Naive thymus-derived CD8-positive, alpha-beta T cell (primary cell): Measurements from ENCODE around the gene SLK. TPM values are rescaled to one million over a fixed set of nuclear protein-coding genes. Genes with fewer than 3 reads are reported as not detected.

Experiments used
- ATAC-seq, 2 donors: fragments of 150-1000 bp; cut with Tn5 transposase in 1 of 2; sonication (Bioruptor Pico), chemical (Tn5 transposase) in 1 of 2; 1 replicate in 1 of 2; 2 replicates in 1 of 2; pipeline ENCODE4 v1.10.0; 2021; ENCODE audit warnings: mild to moderate bottlenecking in 2 of 2, moderate library complexity in 2 of 2
- POLR2A ChIA-PET: fragments of 350-600 bp; sonication (Branson Sonifier 250); formaldehyde crosslinking; loops from one replicate; lab custom pipeline; 2021; ENCODE audit warnings: antibody characterized with exemption; lab: Charles Lee
- DNase-seq, 10 donors: peaks; one replicate each; pipeline versions ENCODE4 v3.0.0 to v3.0.0-alpha.2; 2020 to 2022
- H3K27ac Mint-ChIP-seq, 10 donors: one replicate each; pipeline ENCODE4 v1.8.0; 2020 to 2022; ENCODE audit warnings: mild to moderate bottlenecking in 10 of 10, mixed read lengths in 10 of 10, moderate library complexity in 4 of 10, inconsistent platforms in 1 of 10
- H3K27me3 Mint-ChIP-seq, 5 donors: one replicate each; pipeline ENCODE4 v1.8.0; 2021 to 2022; ENCODE audit warnings: mixed read lengths in 5 of 5
- H3K36me3 Mint-ChIP-seq, 3 donors: one replicate each; pipeline ENCODE4 v1.8.0; 2020 to 2022; ENCODE audit warnings: mixed read lengths in 3 of 3, mild to moderate bottlenecking in 2 of 3, inconsistent platforms in 1 of 3
- H3K4me1 Mint-ChIP-seq, 4 donors: one replicate each; pipeline ENCODE4 v1.8.0; 2021 to 2022; ENCODE audit warnings: mixed read lengths in 4 of 4
- H3K4me3 Mint-ChIP-seq, 10 donors: one replicate each; pipeline ENCODE4 v1.8.0; 2020 to 2022; ENCODE audit warnings: mild to moderate bottlenecking in 10 of 10, mixed read lengths in 10 of 10, moderate library complexity in 6 of 10, inconsistent platforms in 1 of 10
- H3K9me3 Mint-ChIP-seq, 9 donors: one replicate each; pipeline ENCODE4 v1.8.0; 2020 to 2022; ENCODE audit warnings: mixed read lengths in 9 of 9, mild to moderate bottlenecking in 3 of 9, inconsistent platforms in 1 of 9, moderate library complexity in 1 of 9
- polyA plus RNA-seq, 3 donors: library from polyadenylated mRNA; unstranded; fragments of 300-500 nt; fragmentation: Illumina TruSeq; gene quantifications; one replicate each; pipeline ENCODE4 v1.2.3, GENCODE V29; 2021
- total RNA-seq, 8 experiments: library from RNA in 2 of 8; stranded (reverse) in 2 of 8; gene quantifications; one replicate each; pipeline ENCODE4 v1.2.3 and lab custom pipeline; 2021 to 2026

Gene SLK
- total and polyA plus RNA-seq, 5 experiments from 2014 or later, result 5.0 to 36.6 (median 12.7) TPM

GRCh38 chr10:103929381-103929921 is 37.5 kb upstream of the SLK start:
- H3K36me3 Mint-ChIP-seq, result no peaks in the 10 kb centered on the region
- H3K9me3 Mint-ChIP-seq, result no peaks in the 10 kb centered on the region
- H3K27ac Mint-ChIP-seq, result no peak overlapping the region
- no peak for DNase-seq
- H3K4me3 Mint-ChIP-seq, result no peak overlapping the region
- POLR2A ChIA-PET, result no interaction called here
- no peaks in the 10 kb centered on the region for H3K27me3 Mint-ChIP-seq
- H3K4me1 Mint-ChIP-seq, result peaks cover 2 to 6% (median 4%) of the 10 kb centered on the region in 4 donors
- no peak for ATAC-seq

- Mint-ChIP-seq H3K36me3 (no peaks in the 10 kb centered on the region), H3K27ac (no peak overlapping the region), H3K4me1 (peaks cover 2 to 6% (median 4%) of the 10 kb centered on the region in 4 donors), H3K9me3 (no peaks in the 10 kb centered on the region), H3K27me3 (no peaks in the 10 kb centered on the region), H3K4me3 (no peak overlapping the region)
- ATAC-seq, result no peak
- POLR2A ChIA-PET, result interaction anchor here (0.6 kb wide), 1 partner anchor 184 kb away, joined by 4 read pairs; no protein-coding TSS in a partner anchor
- no peak for DNase-seq
These were observed 36.5 kb upstream of the SLK start for GRCh38 chr10:103930449-103930848.

- H3K4me1 Mint-ChIP-seq, result peaks cover 2 to 6% (median 4%) of the 10 kb centered on the region in 4 donors
- ATAC-seq, result no peak
- no peaks in the 10 kb centered on the region for H3K36me3 Mint-ChIP-seq
- H3K27me3 Mint-ChIP-seq, result no peaks in the 10 kb centered on the region
- H3K9me3 Mint-ChIP-seq, result no peaks in the 10 kb centered on the region
- H3K27ac Mint-ChIP-seq, result peak overlapping the region in 1 of 10 donors; percentile 13
- POLR2A ChIA-PET, result interaction anchor here (0.6 kb wide), 1 partner anchor 183 kb away, joined by 4 read pairs; no protein-coding TSS in a partner anchor
- no peak overlapping the region for H3K4me3 Mint-ChIP-seq
- no peak for DNase-seq
These were observed 36.1 kb upstream of the SLK start for GRCh38 chr10:103930881-103931280.

- Mint-ChIP-seq H3K9me3 (no peaks in the 10 kb centered on the region), H3K36me3 (no peaks in the 10 kb centered on the region), H3K4me3 (no peak overlapping the region), H3K27me3 (no peaks in the 10 kb centered on the region), H3K27ac (no peak overlapping the region), H3K4me1 (peaks cover 2 to 6% (median 4%) of the 10 kb centered on the region in 4 donors)
- POLR2A ChIA-PET, result interaction anchor here (0.7 kb wide), 1 partner anchor 12 kb away, joined by 4 read pairs; no protein-coding TSS in a partner anchor
- ATAC-seq, result no peak
- DNase-seq, result no peak
These were observed 35.3 kb upstream of the SLK start for GRCh38 chr10:103931603-103932002.

- Mint-ChIP-seq H3K36me3 (no peaks in the 10 kb centered on the region), H3K4me3 (no peak overlapping the region), H3K4me1 (peaks cover 2 to 6% (median 4%) of the 10 kb centered on the region in 4 donors), H3K27me3 (no peaks in the 10 kb centered on the region), H3K27ac (peak overlapping the region in 1 of 10 donors; percentile 15), H3K9me3 (no peaks in the 10 kb centered on the region)
- POLR2A ChIA-PET, result no interaction called here
- ATAC-seq (no peak), DNase-seq (no peak)
These were observed 34.7 kb upstream of the SLK start for GRCh38 chr10:103932271-103932670.

- Mint-ChIP-seq H3K36me3 (no peaks in the 10 kb centered on the region), H3K27me3 (no peaks in the 10 kb centered on the region), H3K9me3 (no peaks in the 10 kb centered on the region), H3K27ac (no peak overlapping the region), H3K4me3 (no peak overlapping the region), H3K4me1 (peaks cover 2 to 6% (median 4%) of the 10 kb centered on the region in 4 donors)
- POLR2A ChIA-PET, result no interaction called here
- ATAC-seq, result no peak
- DNase-seq, result no peak
These were observed 34.0 kb upstream of the SLK start for GRCh38 chr10:103932971-103933370.

GRCh38 chr10:103933557-103934121 is 33.3 kb upstream of the SLK start:
- no peak overlapping the region for H3K4me3 Mint-ChIP-seq
- H3K9me3 Mint-ChIP-seq, result no peaks in the 10 kb centered on the region
- ATAC-seq (no peak), DNase-seq (no peak)
- POLR2A ChIA-PET, result no interaction called here
- H3K4me1 Mint-ChIP-seq, result peaks cover 2 to 6% (median 4%) of the 10 kb centered on the region in 4 donors
- no peaks in the 10 kb centered on the region for H3K27me3 Mint-ChIP-seq
- H3K36me3 Mint-ChIP-seq, result no peaks in the 10 kb centered on the region
- H3K27ac Mint-ChIP-seq, result peak overlapping the region in 1 of 10 donors; percentile 41

- Mint-ChIP-seq H3K4me1 (peaks cover 2 to 6% (median 4%) of the 10 kb centered on the region in 4 donors), H3K36me3 (no peaks in the 10 kb centered on the region), H3K9me3 (no peaks in the 10 kb centered on the region), H3K27ac (no peak overlapping the region), H3K4me3 (no peak overlapping the region), H3K27me3 (no peaks in the 10 kb centered on the region)
- POLR2A ChIA-PET, result no interaction called here
- DNase-seq (no peak), ATAC-seq (no peak)
These were observed 32.6 kb upstream of the SLK start for GRCh38 chr10:103934308-103934707.

GRCh38 chr10:103936022-103936421 is 30.9 kb upstream of the SLK start:
- no peak overlapping the region for H3K4me3 Mint-ChIP-seq
- POLR2A ChIA-PET, result no interaction called here
- H3K4me1 Mint-ChIP-seq, result no peaks in the 10 kb centered on the region
- no peaks in the 10 kb centered on the region for H3K36me3 Mint-ChIP-seq
- H3K27me3 Mint-ChIP-seq, result no peaks in the 10 kb centered on the region
- ATAC-seq (no peak), DNase-seq (no peak)
- no peak overlapping the region for H3K27ac Mint-ChIP-seq
- H3K9me3 Mint-ChIP-seq, result no peaks in the 10 kb centered on the region

- Mint-ChIP-seq H3K9me3 (no peaks in the 10 kb centered on the region), H3K36me3 (no peaks in the 10 kb centered on the region), H3K4me1 (no peaks in the 10 kb centered on the region), H3K27ac (no peak overlapping the region), H3K4me3 (no peak overlapping the region), H3K27me3 (no peaks in the 10 kb centered on the region)
- POLR2A ChIA-PET, result no interaction called here
- ATAC-seq (no peak), DNase-seq (no peak)
These were observed 27.4 kb upstream of the SLK start for GRCh38 chr10:103939522-103939921.

GRCh38 chr10:103941801-103942200 is 25.1 kb upstream of the SLK start:
- no peaks in the 10 kb centered on the region for H3K4me1 Mint-ChIP-seq
- no peaks in the 10 kb centered on the region for H3K27me3 Mint-ChIP-seq
- no peak overlapping the region for H3K4me3 Mint-ChIP-seq
- no peaks in the 10 kb centered on the region for H3K9me3 Mint-ChIP-seq
- ATAC-seq, result no peak
- H3K27ac Mint-ChIP-seq, result no peak overlapping the region
- POLR2A ChIA-PET, result no interaction called here
- no peaks in the 10 kb centered on the region for H3K36me3 Mint-ChIP-seq
- DNase-seq, result no peak

GRCh38 chr10:103942866-103943265 is 24.1 kb upstream of the SLK start:
- POLR2A ChIA-PET, result no interaction called here
- H3K27me3 Mint-ChIP-seq, result no peaks in the 10 kb centered on the region
- H3K4me1 Mint-ChIP-seq, result peaks cover 3% of the 10 kb centered on the region in 4 donors
- ATAC-seq, result no peak
- H3K9me3 Mint-ChIP-seq, result no peaks in the 10 kb centered on the region
- no peaks in the 10 kb centered on the region for H3K36me3 Mint-ChIP-seq
- no peak for DNase-seq
- no peak overlapping the region for H3K27ac Mint-ChIP-seq
- no peak overlapping the region for H3K4me3 Mint-ChIP-seq

- H3K4me3 Mint-ChIP-seq, result no peak overlapping the region
- H3K27ac Mint-ChIP-seq, result peak overlapping the region in 2 of 10 donors; percentile 4 to 6
- DNase-seq (no peak), ATAC-seq (no peak)
- no peaks in the 10 kb centered on the region for H3K27me3 Mint-ChIP-seq
- no peaks in the 10 kb centered on the region for H3K9me3 Mint-ChIP-seq
- H3K36me3 Mint-ChIP-seq, result no peaks in the 10 kb centered on the region
- H3K4me1 Mint-ChIP-seq, result peaks cover 5 to 8% (median 7%) of the 10 kb centered on the region in 4 donors
- POLR2A ChIA-PET, result no interaction called here
These were observed 19.0 kb upstream of the SLK start for GRCh38 chr10:103947799-103948516.
